Lung (tissue), 12 donors: Measurements from ENCODE around the gene LBX1. TPM values are rescaled to one million over a fixed set of nuclear protein-coding genes. Genes with fewer than 3 reads are reported as not detected.

ENCODE experiments used
- ATAC-seq: fragments of 200-7000 bp; cut with Tn5 transposase; one replicate; pipeline ENCODE4 v1.9.1; 2020; ENCODE audit warnings: moderate number of reproducible peaks; ENCODE audit not compliant: insufficient read depth, low FRiP score
- DNase-seq, 3 donors: peaks; one replicate each; pipeline ENCODE4 v3.0.0-alpha.2; 2013 to 2017
- H3K27ac ChIP-seq, 2 donors: one replicate each; pipeline ENCODE4 v1.5.1; 2013; ENCODE audit warnings: mild to moderate bottlenecking in 2 of 2, moderate library complexity in 2 of 2, control low read depth in 1 of 2, inconsistent platforms in 1 of 2, low read depth in 1 of 2, low read length in 1 of 2
- H3K27me3 ChIP-seq, 3 donors: one replicate each; pipeline ENCODE4 v1.5.1; 2013; ENCODE audit warnings: low read length in 2 of 3; ENCODE audit not compliant: control insufficient read depth in 3 of 3, insufficient read depth in 3 of 3
- H3K36me3 ChIP-seq, 4 donors: one replicate each; pipeline ENCODE4 v1.5.1; 2013; ENCODE audit warnings: low read length in 4 of 4, mild to moderate bottlenecking in 1 of 4, moderate library complexity in 1 of 4; ENCODE audit not compliant: control insufficient read depth in 4 of 4, insufficient read depth in 4 of 4
- H3K4me1 ChIP-seq, 5 donors: one replicate each; pipeline ENCODE4 v1.5.1; 2013; ENCODE audit warnings: low read length in 5 of 5, mild to moderate bottlenecking in 2 of 5, moderate library complexity in 1 of 5; ENCODE audit not compliant: control insufficient read depth in 5 of 5, insufficient read depth in 5 of 5
- H3K4me3 ChIP-seq: one replicate; pipeline ENCODE4 v1.5.1; 2013; ENCODE audit warnings: mild to moderate bottlenecking, control low read depth, moderate library complexity
- H3K9ac ChIP-seq, 2 donors: one replicate each; pipeline ENCODE4 v1.5.1; 2013; ENCODE audit warnings: low read length in 2 of 2, control low read depth in 1 of 2; ENCODE audit not compliant: insufficient read depth in 1 of 2
- H3K9me3 ChIP-seq, 4 donors: one replicate each; pipeline ENCODE4 v1.5.1; 2013; ENCODE audit warnings: low read length in 3 of 4, mild to moderate bottlenecking in 1 of 4, moderate library complexity in 1 of 4; ENCODE audit not compliant: control insufficient read depth in 4 of 4, insufficient read depth in 3 of 4
- CTCF ChIP-seq: IDR thresholded peaks from 2 replicates; pipeline ENCODE4 v1.5.1; 2012; ENCODE audit warnings: mild to moderate bottlenecking; ENCODE audit errors: control extremely low read depth, extremely low read depth
- WGBS, 2 donors: extraction: QIAGEN DNeasy Blood & Tissue Kit; methylation state at CpG; one replicate each; pipeline ENCODE4 v1.1.7; 2013; 5-methylcytosine and 5-hydroxymethylcytosine counted together
- polyA plus RNA-seq, 2 donors: library from polyadenylated mRNA; stranded (reverse); fragments of 200-250 nt; gene quantifications; one replicate each; pipeline ENCODE4 v1.2.1, GENCODE V29; 2013
- total RNA-seq, 2 donors: library from RNA; depleted of rRNA in 1 of 2; stranded (reverse); fragments of >200 nt in 1 of 2; gene quantifications; one replicate each; pipeline ENCODE4 v1.2.1, GENCODE V29; 2014 to 2021
- donor health status: control.
- donor health status: control.
- donor health status: Bipolar disorder and iron deficiency.
- donor health status: healthy.
- donor health status: DM: yes; HTN: yes; CAD: no.

Gene LBX1
- total and polyA plus RNA-seq, 4 donors, result 0.02 to 0.09 (median 0.04) TPM; not detected in 1

DNA sequence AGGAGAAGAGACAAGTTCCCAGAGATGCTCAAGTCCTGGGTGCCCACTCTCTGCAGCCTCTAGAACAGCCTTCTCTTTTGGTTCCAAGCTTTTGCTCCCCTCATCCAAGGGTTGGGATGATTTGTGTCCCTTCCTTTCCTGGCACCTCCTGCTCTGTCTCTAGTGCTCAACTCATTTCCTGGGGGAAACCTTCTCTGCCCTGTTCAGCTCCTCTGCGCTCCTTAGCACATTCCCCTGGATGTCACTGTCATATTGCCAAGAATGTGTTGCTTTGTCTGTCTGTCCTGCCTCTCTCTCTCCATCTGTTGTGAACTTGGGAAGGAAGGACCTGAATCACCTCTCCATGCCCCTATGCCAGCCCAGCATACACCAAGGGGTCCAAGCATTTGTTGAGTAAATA, 5.1 kb upstream of the LBX1 start:
- DNase-seq, result no peak
- peaks cover 0 to 92% (median 83%) of the 10 kb centered on the region in 3 donors for H3K27me3 ChIP-seq
- 47 to 50% methylated on average over 1 of the region's 1 CpG for WGBS, 2 donors
- no peak overlapping the region for H3K4me3 ChIP-seq
- no peak for ATAC-seq
- H3K36me3 ChIP-seq, result no peaks in the 10 kb centered on the region
- H3K4me1 ChIP-seq, result peaks cover 3 to 24% (median 5%) of the 10 kb centered on the region in 5 donors
- H3K27ac ChIP-seq, result no peak overlapping the region
- no peak for TF ChIP-seq CTCF
- peaks cover 0 to 10% (median 0%) of the 10 kb centered on the region in 4 donors for H3K9me3 ChIP-seq
- no peak overlapping the region for H3K9ac ChIP-seq

- WGBS, 2 donors, result 10 to 22% methylated on average over 3 of the region's 3 CpGs
- DNase-seq (no peak), ATAC-seq (no peak)
- Histone ChIP-seq H3K27me3 (peaks cover 0 to 92% (median 85%) of the 10 kb centered on the region in 3 donors), H3K9ac (no peak overlapping the region), H3K9me3 (peaks cover 0 to 10% (median 0%) of the 10 kb centered on the region in 4 donors), H3K27ac (no peak overlapping the region), H3K4me3 (no peak overlapping the region), H3K4me1 (peaks cover 3 to 29% (median 5%) of the 10 kb centered on the region in 5 donors), H3K36me3 (no peaks in the 10 kb centered on the region)
- TF ChIP-seq CTCF, result no peak
These were observed 4.6 kb upstream of the LBX1 start for GRCh38 chr10:101233863-101234262.

GRCh38 chr10:101233443-101233842, 4.2 kb upstream of the LBX1 start:
- H3K9me3 ChIP-seq, result peaks cover 0 to 11% (median 0%) of the 10 kb centered on the region in 4 donors
- H3K9ac ChIP-seq, result no peak overlapping the region
- ATAC-seq (no peak), DNase-seq (no peak)
- H3K4me1 ChIP-seq, result peaks cover 3 to 29% (median 8%) of the 10 kb centered on the region in 5 donors
- no peaks in the 10 kb centered on the region for H3K36me3 ChIP-seq
- 25 to 41% methylated on average over 1 of the region's 1 CpG for WGBS, 2 donors
- H3K27me3 ChIP-seq, result peaks cover 0 to 91% (median 85%) of the 10 kb centered on the region in 3 donors
- no peak for TF ChIP-seq CTCF
- no peak overlapping the region for H3K27ac ChIP-seq
- no peak overlapping the region for H3K4me3 ChIP-seq
